ENCODE results near the gene DNAH8. TPM values are rescaled to one million over a fixed set of nuclear protein-coding genes. Genes with fewer than 3 reads are reported as not detected.

Gene DNAH8
- total and polyA plus RNA-seq, 2 donors (not counting 3 experiments of a cell fraction or from before 2014, with no cell fraction given), result 0.29 to 0.61 TPM

DNA sequence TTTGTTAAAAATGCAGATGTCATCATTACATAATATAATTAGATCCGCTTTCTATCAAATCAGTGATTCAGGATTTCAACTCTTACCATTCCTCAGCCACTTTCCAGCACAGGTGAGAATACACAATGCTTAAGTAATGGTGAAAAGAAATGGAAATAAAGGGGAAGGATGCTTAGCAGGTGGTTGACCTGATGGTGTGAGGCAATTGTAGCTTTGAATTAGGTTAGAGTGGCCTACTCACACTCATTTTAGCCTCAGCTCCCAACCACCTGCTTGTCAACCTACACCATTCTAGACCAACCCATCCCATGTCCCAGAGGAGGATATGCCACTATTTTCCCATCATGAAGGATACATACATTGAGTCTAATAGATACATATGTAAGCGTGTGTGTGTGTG is 138.1 kb downstream of the DNAH8 start:
- no peak overlapping the region for H3K9ac ChIP-seq (replicated peaks; ENCODE audit: extremely low read depth, insufficient read depth, low read length)
- intact Hi-C loops (cut with micrococcal nuclease), result no loop called here
- no peak overlapping the region for H3K4me3 ChIP-seq (replicated peaks in 1 of 3; ENCODE audit: insufficient read depth in 1 of 3, low read depth in 1 of 3, low read length in 3 of 3)
- ChIA-PET POLR2A (no interaction called here), CTCF (no interaction called here)
- H3K9me1 ChIP-seq (replicated peaks; ENCODE audit: control insufficient read depth, extremely low read depth, insufficient read depth, low read length), result no peaks in the 10 kb centered on the region
- no peaks in the 10 kb centered on the region for H3K9me3 ChIP-seq (replicated peaks; ENCODE audit: control insufficient read depth, insufficient read depth, low read length)
- peaks cover 0 to 3% of the 10 kb centered on the region in 2 experiments for H3K27me3 ChIP-seq (ENCODE audit: control insufficient read depth in 2 of 2, insufficient read depth in 2 of 2, low read length in 2 of 2)
- H3K36me3 ChIP-seq (ENCODE audit: control insufficient read depth in 2 of 2, extremely low read depth in 1 of 2, insufficient read depth in 2 of 2, low read length in 2 of 2), result no peaks in the 10 kb centered on the region
- FAIRE-seq (no peak), DNase-seq (ENCODE audit: low read depth, low spot score) (no peak)
- H3K4me1 ChIP-seq (ENCODE audit: control insufficient read depth, extremely low read depth, insufficient read depth, low read length), result no peaks in the 10 kb centered on the region
- no peak overlapping the region for H2AFZ ChIP-seq (ENCODE audit: low read depth, low read length)
- H3K4me2 ChIP-seq (ENCODE audit: insufficient read depth, low read length), result no peak overlapping the region
- dilution Hi-C loops (cut with MboI; ENCODE audit: extremely low pct_ligation_motif_present, low sequenced_read_pairs), result no loop called here
- no peaks in the 10 kb centered on the region for H4K20me1 ChIP-seq (replicated peaks; ENCODE audit: control insufficient read depth, extremely low read depth, insufficient read depth, low read length)
- TF ChIP-seq EZH2 (IDR thresholded peaks at IDR 0.05; ENCODE audit: borderline replicate concordance, low read depth, low read length, severe bottlenecking), result no peak
- no peak for TF ChIP-seq JUN (IDR thresholded peaks at IDR 0.05; ENCODE audit: borderline replicate concordance, insufficient read depth, insufficient read length, low read depth)
- no peak for TF ChIP-seq POLR2AphosphoS5 (IDR thresholded peaks at IDR 0.05; ENCODE audit: insufficient read depth, low read depth, low read length)
- TF ChIP-seq MYC (IDR thresholded peaks at IDR 0.05; ENCODE audit: low read depth, low read length), result no peak
- TF ChIP-seq MAX (IDR thresholded peaks at IDR 0.05; ENCODE audit: insufficient read depth, insufficient read length), result no peak
- no peak for TF ChIP-seq POLR2A (IDR thresholded peaks at IDR 0.05; ENCODE audit: low read depth, low read length)
- TF ChIP-seq, protein P1, sequence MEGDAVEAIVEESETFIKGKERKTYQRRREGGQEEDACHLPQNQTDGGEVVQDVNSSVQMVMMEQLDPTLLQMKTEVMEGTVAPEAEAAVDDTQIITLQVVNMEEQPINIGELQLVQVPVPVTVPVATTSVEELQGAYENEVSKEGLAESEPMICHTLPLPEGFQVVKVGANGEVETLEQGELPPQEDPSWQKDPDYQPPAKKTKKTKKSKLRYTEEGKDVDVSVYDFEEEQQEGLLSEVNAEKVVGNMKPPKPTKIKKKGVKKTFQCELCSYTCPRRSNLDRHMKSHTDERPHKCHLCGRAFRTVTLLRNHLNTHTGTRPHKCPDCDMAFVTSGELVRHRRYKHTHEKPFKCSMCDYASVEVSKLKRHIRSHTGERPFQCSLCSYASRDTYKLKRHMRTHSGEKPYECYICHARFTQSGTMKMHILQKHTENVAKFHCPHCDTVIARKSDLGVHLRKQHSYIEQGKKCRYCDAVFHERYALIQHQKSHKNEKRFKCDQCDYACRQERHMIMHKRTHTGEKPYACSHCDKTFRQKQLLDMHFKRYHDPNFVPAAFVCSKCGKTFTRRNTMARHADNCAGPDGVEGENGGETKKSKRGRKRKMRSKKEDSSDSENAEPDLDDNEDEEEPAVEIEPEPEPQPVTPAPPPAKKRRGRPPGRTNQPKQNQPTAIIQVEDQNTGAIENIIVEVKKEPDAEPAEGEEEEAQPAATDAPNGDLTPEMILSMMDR (IDR thresholded peaks at IDR 0.05; ENCODE audit: extremely low read depth in 1 of 2, insufficient read depth in 1 of 2, low read depth in 1 of 2, low read length in 2 of 2), result no peak
- TF ChIP-seq GATA2 (IDR thresholded peaks at IDR 0.05; ENCODE audit: insufficient read depth, insufficient read length, low read depth, low read length), result no peak
- no peak for TF ChIP-seq FOS (IDR thresholded peaks at IDR 0.05; ENCODE audit: borderline replicate concordance, insufficient read depth, low read length)
- no peak overlapping the region for H3K27ac ChIP-seq (ENCODE audit: insufficient read depth, low read depth, low read length)
- BruUV-seq (replicated peaks), result no TSS peak
- no peaks in the 10 kb centered on the region for H3K79me2 ChIP-seq (ENCODE audit: control insufficient read depth, insufficient read depth, low read length)
